Measurements from ENCODE around the gene CAMTA1.

CAMTA1 gene

GRCh38 chr1:6880951-6881690 lies 95.9 kb downstream of the CAMTA1 start:
- no peak overlapping the region for H3K4me3 ChIP-seq (ENCODE audit: low read depth, low read length)
- DNase-seq (ENCODE audit: low read depth) = no peak
- TF ChIP-seq CTCF (IDR thresholded peaks at IDR 0.05; ENCODE audit: insufficient read depth, low read depth, low read length, missing control alignments) = no peak

- no peak overlapping the region for H3K4me3 ChIP-seq (ENCODE audit: low read depth, low read length)
- DNase-seq (ENCODE audit: low read depth) = no peak
- no peak for TF ChIP-seq CTCF (IDR thresholded peaks at IDR 0.05; ENCODE audit: insufficient read depth, low read depth, low read length, missing control alignments)
These were observed 97.2 kb downstream of the CAMTA1 start for GRCh38 chr1:6882414-6882813.

GRCh38 chr1:6884652-6885153 lies 99.4 kb downstream of the CAMTA1 start:
- TF ChIP-seq CTCF (IDR thresholded peaks at IDR 0.05; ENCODE audit: insufficient read depth, low read depth, low read length, missing control alignments) = no peak
- no peak for DNase-seq (ENCODE audit: low read depth)
- no peak overlapping the region for H3K4me3 ChIP-seq (ENCODE audit: low read depth, low read length)

GRCh38 chr1:6885426-6885825 lies 100.2 kb downstream of the CAMTA1 start:
- DNase-seq (ENCODE audit: low read depth) = no peak
- H3K4me3 ChIP-seq (ENCODE audit: low read depth, low read length) = no peak overlapping the region
- TF ChIP-seq CTCF (IDR thresholded peaks at IDR 0.05; ENCODE audit: insufficient read depth, low read depth, low read length, missing control alignments) = no peak

- TF ChIP-seq CTCF (IDR thresholded peaks at IDR 0.05; ENCODE audit: insufficient read depth, low read depth, low read length, missing control alignments) = no peak
- H3K4me3 ChIP-seq (ENCODE audit: low read depth, low read length) = no peak overlapping the region
- DNase-seq (ENCODE audit: low read depth) = no peak
These were observed 101.3 kb downstream of the CAMTA1 start for GRCh38 chr1:6886523-6886922.

GRCh38 chr1:6888268-6888667 lies 103.0 kb downstream of the CAMTA1 start:
- TF ChIP-seq CTCF (IDR thresholded peaks at IDR 0.05; ENCODE audit: insufficient read depth, low read depth, low read length, missing control alignments) = no peak
- no peak overlapping the region for H3K4me3 ChIP-seq (ENCODE audit: low read depth, low read length)
- no peak for DNase-seq (ENCODE audit: low read depth)

- no peak overlapping the region for H3K4me3 ChIP-seq (ENCODE audit: low read depth, low read length)
- no peak for DNase-seq (ENCODE audit: low read depth)
- no peak for TF ChIP-seq CTCF (IDR thresholded peaks at IDR 0.05; ENCODE audit: insufficient read depth, low read depth, low read length, missing control alignments)
These were observed 103.6 kb downstream of the CAMTA1 start for GRCh38 chr1:6888870-6889269.

Measured in GM12865 (cell line).